CD14-positive monocyte (primary cell): ENCODE measurements around the gene CELF2. TPM values are rescaled to one million over a fixed set of nuclear protein-coding genes. Genes with fewer than 3 reads are reported as not detected.
A peak's percentile ranks its signal among the peaks of the same experiment; 100 is the strongest.

Experiments used
- DNase-seq, 3 donors: peaks; one replicate each; pipeline ENCODE4 v3.0.0-alpha.2; 2011 to 2022
- H2AFZ ChIP-seq: 2 replicates; pipeline ENCODE4 v1.6.0; 2012; ENCODE audit warnings: mild to moderate bottlenecking, low read depth, low read length, inconsistent platforms; ENCODE audit not compliant: insufficient read depth, poor library complexity, severe bottlenecking
- H3K27ac ChIP-seq, 2 donors: 1 replicate in 1 of 2; 2 replicates in 1 of 2; pipeline ENCODE4 v1.5.1; 2012 to 2013; ENCODE audit warnings: low read length in 2 of 2, control low read depth in 1 of 2, inconsistent platforms in 1 of 2, low read depth in 1 of 2, mild to moderate bottlenecking in 1 of 2
- H3K27me3 ChIP-seq, 2 donors: one replicate each; pipeline versions ENCODE4 v1.6.0 to v1.6.1; 2011 to 2013; ENCODE audit warnings: low read length in 2 of 2; ENCODE audit not compliant: control insufficient read depth in 2 of 2, insufficient read depth in 2 of 2
- H3K36me3 ChIP-seq, 2 donors: replicated peaks in 1 of 2; 1 replicate in 1 of 2; 2 replicates in 1 of 2; pipeline versions ENCODE4 v1.5.1 to v1.6.1; 2012 to 2013; ENCODE audit warnings: low read length in 2 of 2, control low read depth in 1 of 2, inconsistent platforms in 1 of 2, mild to moderate bottlenecking in 1 of 2; ENCODE audit not compliant: insufficient read depth in 2 of 2, control insufficient read depth in 1 of 2
- H3K4me1 ChIP-seq, 2 donors: 1 replicate in 1 of 2; 2 replicates in 1 of 2; pipeline versions ENCODE4 v1.5.1 to v1.6.1; 2012 to 2013; ENCODE audit warnings: low read length in 2 of 2, control low read depth in 1 of 2, inconsistent platforms in 1 of 2, mild to moderate bottlenecking in 1 of 2, moderate library complexity in 1 of 2; ENCODE audit not compliant: insufficient read depth in 2 of 2, control insufficient read depth in 1 of 2
- H3K4me2 ChIP-seq: replicated peaks from 2 replicates; pipeline ENCODE3; 2012; ENCODE audit warnings: low read length, moderate library complexity, mild to moderate bottlenecking; ENCODE audit not compliant: poor library complexity, severe bottlenecking; ENCODE audit errors: extremely low read depth
- H3K4me3 ChIP-seq, 3 experiments: fragments of 200-600 bp in 1 of 3; sonication (generic) in 1 of 3; replicated peaks in 1 of 3; 1 replicate in 2 of 3; 2 replicates in 1 of 3; pipeline ENCODE4 v1.5.1; 2011 to 2013; ENCODE audit warnings: low read length in 3 of 3, mild to moderate bottlenecking in 3 of 3, control low read depth in 2 of 3, low read depth in 2 of 3, inconsistent platforms in 1 of 3, moderate library complexity in 1 of 3
- H3K79me2 ChIP-seq: 2 replicates; pipeline ENCODE4 v1.6.0; 2012; ENCODE audit warnings: mild to moderate bottlenecking, control low read depth, inconsistent platforms, low read length, moderate library complexity; ENCODE audit not compliant: insufficient read depth
- H3K9ac ChIP-seq: 2 replicates; pipeline ENCODE4 v1.6.0; 2017; ENCODE audit warnings: low read length, mild to moderate bottlenecking; ENCODE audit not compliant: insufficient read depth, poor library complexity, severe bottlenecking
- H3K9me3 ChIP-seq, 2 donors: replicated peaks in 1 of 2; 1 replicate in 1 of 2; 2 replicates in 1 of 2; pipeline versions ENCODE4 v1.5.1 to v1.6.1; 2012 to 2013; ENCODE audit warnings: low read length in 2 of 2, control low read depth in 1 of 2; ENCODE audit not compliant: control insufficient read depth in 1 of 2, insufficient read depth in 1 of 2
- H4K20me1 ChIP-seq: 2 replicates; pipeline ENCODE4 v1.6.0; 2012; ENCODE audit warnings: mild to moderate bottlenecking, low read length, control low read depth, moderate library complexity; ENCODE audit not compliant: insufficient read depth
- H3K27ac Mint-ChIP-seq, 7 donors: one replicate each; pipeline ENCODE4 v1.8.0; 2020; ENCODE audit warnings: mild to moderate bottlenecking in 7 of 7, mixed read lengths in 7 of 7, moderate library complexity in 6 of 7, inconsistent platforms in 2 of 7
- H3K27me3 Mint-ChIP-seq, 3 donors: one replicate each; pipeline ENCODE4 v1.8.0; 2021 to 2022; ENCODE audit warnings: low read depth in 3 of 3, mild to moderate bottlenecking in 3 of 3, mixed read lengths in 3 of 3, moderate library complexity in 3 of 3, inconsistent platforms in 1 of 3
- H3K36me3 Mint-ChIP-seq, 2 donors: one replicate each; pipeline ENCODE4 v1.8.0; 2020; ENCODE audit warnings: mixed read lengths in 2 of 2, inconsistent platforms in 1 of 2, mild to moderate bottlenecking in 1 of 2
- H3K4me1 Mint-ChIP-seq: one replicate; pipeline ENCODE4 v1.8.0; 2020; ENCODE audit warnings: mild to moderate bottlenecking, mixed read lengths
- H3K4me3 Mint-ChIP-seq, 2 donors: one replicate each; pipeline ENCODE4 v1.8.0; 2020; ENCODE audit warnings: mild to moderate bottlenecking in 2 of 2, mixed read lengths in 2 of 2, moderate library complexity in 1 of 2
- H3K9me3 Mint-ChIP-seq, 7 donors: one replicate each; pipeline ENCODE4 v1.8.0; 2020 to 2022; ENCODE audit warnings: mixed read lengths in 7 of 7, mild to moderate bottlenecking in 6 of 7, moderate library complexity in 6 of 7, inconsistent platforms in 2 of 7
- CTCF ChIP-seq: fragments of 200-600 bp; IDR thresholded peaks from one replicate; pipeline ENCODE4 v1.8.0; 2022; ENCODE audit warnings: antibody characterized with exemption, mild to moderate bottlenecking
- WGBS: methylation state at CpG from one replicate; pipeline ENCODE4 v1.1.5; 2013; ENCODE audit warnings: missing lambda C conversion rate; ENCODE audit not compliant: insufficient coverage; 5-methylcytosine and 5-hydroxymethylcytosine counted together
- intact Hi-C, 2 donors: fragments of 100-400 bp; cut with micrococcal nuclease; formaldehyde crosslinking; loops; one replicate each; pipeline versions ENCODE4 v1.15.0 to v1.15.1; 2023
- polyA plus RNA-seq, 3 donors: library from polyadenylated mRNA; depleted of rRNA in 1 of 3; unstranded in 2 of 3; stranded (reverse) in 1 of 3; fragments of 300-500 nt in 2 of 3; fragments of >200 nt in 1 of 3; fragmentation: Illumina TruSeq in 2 of 3; gene quantifications; 1 replicate in 2 of 3; 2 replicates in 1 of 3; pipeline ENCODE4 v1.2.3, GENCODE V29; 2012 to 2021

CELF2 gene
- polyA plus RNA-seq, 3 donors = 53.5 to 93.3 (median 80.5) TPM

DNA sequence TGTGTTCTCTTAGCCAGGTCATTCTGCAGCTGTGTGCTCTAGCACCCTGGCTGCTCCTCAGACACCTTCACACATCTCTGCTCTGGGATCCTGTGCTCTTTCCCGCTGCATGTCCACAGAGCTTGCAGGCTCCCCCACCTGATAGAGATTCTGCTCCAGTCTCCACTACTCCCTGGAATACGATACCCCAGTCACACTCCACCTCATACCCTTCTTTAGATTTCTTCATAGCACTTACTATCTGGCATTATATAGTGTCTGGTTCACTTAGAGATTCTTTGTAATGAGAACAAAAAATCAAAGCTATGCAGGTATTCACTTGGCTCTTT lies 88.0 kb downstream of the CELF2 start:
- 100% methylated on average over 1 of the region's 2 CpGs for WGBS
- Histone ChIP-seq H3K36me3 (no peaks in the 10 kb centered on the region), H3K9me3 (peaks cover 0 to 8% of the 10 kb centered on the region in 2 donors), H3K79me2 (no peaks in the 10 kb centered on the region), H3K27ac (no peak overlapping the region), H2AFZ (no peak overlapping the region), H3K27me3 (no peaks in the 10 kb centered on the region), H4K20me1 (no peaks in the 10 kb centered on the region), H3K4me1 (no peaks in the 10 kb centered on the region), H3K4me3 (no peak overlapping the region), H3K4me2 (no peak overlapping the region), H3K9ac (no peak overlapping the region)
- Mint-ChIP-seq H3K9me3 (peaks cover 2 to 11% (median 6%) of the 10 kb centered on the region in 7 donors), H3K4me3 (no peak overlapping the region), H3K27ac (peak overlapping the region in 1 of 7 donors; percentile 37), H3K27me3 (peaks cover 1 to 4% (median 2%) of the 10 kb centered on the region in 3 donors), H3K36me3 (no peaks in the 10 kb centered on the region), H3K4me1 (no peaks in the 10 kb centered on the region)
- no peak for TF ChIP-seq CTCF
- no peak for DNase-seq
- intact Hi-C loops = loop anchor here in 1 of 2 donors (10.0 kb wide), 1 partner anchor 169 kb away; no protein-coding TSS in a partner anchor

- Histone ChIP-seq H3K79me2 (no peaks in the 10 kb centered on the region), H3K4me1 (no peaks in the 10 kb centered on the region), H3K9me3 (peaks cover 0 to 8% of the 10 kb centered on the region in 2 donors), H3K4me3 (no peak overlapping the region), H2AFZ (no peak overlapping the region), H3K4me2 (no peak overlapping the region), H3K27ac (no peak overlapping the region), H3K27me3 (no peaks in the 10 kb centered on the region), H3K36me3 (no peaks in the 10 kb centered on the region), H3K9ac (no peak overlapping the region), H4K20me1 (no peaks in the 10 kb centered on the region)
- peaks cover 2 to 11% (median 6%) of the 10 kb centered on the region in 7 donors for H3K9me3 Mint-ChIP-seq
- 100% methylated on average over 1 of the region's 7 CpGs for WGBS
- intact Hi-C loops = loop anchor here in 1 of 2 donors (10.0 kb wide), 1 partner anchor 168 kb away; no protein-coding TSS in a partner anchor
- DNase-seq = no peak
- no peaks in the 10 kb centered on the region for H3K4me1 Mint-ChIP-seq
- peaks cover 1 to 4% (median 2%) of the 10 kb centered on the region in 3 donors for H3K27me3 Mint-ChIP-seq
- TF ChIP-seq CTCF = no peak
- H3K4me3 Mint-ChIP-seq = no peak overlapping the region
- no peak overlapping the region for H3K27ac Mint-ChIP-seq
- no peaks in the 10 kb centered on the region for H3K36me3 Mint-ChIP-seq
Observed at GRCh38 chr10:11106621-11107374, 89.1 kb downstream of the CELF2 start.
